Eye (tissue), 1 donor: ENCODE data around the gene KRTAP5-4.
"Not testable (repeated sequence)": the region's sequence is repeated elsewhere in the genome, so short reads cannot be mapped to it uniquely, and the experiment has no call there.

Source experiments
- DNase-seq: peaks from one replicate; pipeline ENCODE4 v3.0.0-alpha.2; 2015

Gene KRTAP5-4, protein sequence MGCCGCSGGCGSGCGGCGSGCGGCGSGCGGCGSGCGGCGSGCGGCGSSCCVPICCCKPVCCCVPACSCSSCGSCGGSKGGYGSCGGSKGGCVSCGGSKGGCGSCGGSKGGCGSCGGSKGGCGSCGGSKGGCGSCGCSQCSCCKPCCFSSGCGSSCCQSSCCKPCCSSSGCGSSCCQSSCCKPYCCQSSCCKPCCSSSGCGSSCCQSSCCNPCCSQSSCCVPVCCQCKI

DNA sequence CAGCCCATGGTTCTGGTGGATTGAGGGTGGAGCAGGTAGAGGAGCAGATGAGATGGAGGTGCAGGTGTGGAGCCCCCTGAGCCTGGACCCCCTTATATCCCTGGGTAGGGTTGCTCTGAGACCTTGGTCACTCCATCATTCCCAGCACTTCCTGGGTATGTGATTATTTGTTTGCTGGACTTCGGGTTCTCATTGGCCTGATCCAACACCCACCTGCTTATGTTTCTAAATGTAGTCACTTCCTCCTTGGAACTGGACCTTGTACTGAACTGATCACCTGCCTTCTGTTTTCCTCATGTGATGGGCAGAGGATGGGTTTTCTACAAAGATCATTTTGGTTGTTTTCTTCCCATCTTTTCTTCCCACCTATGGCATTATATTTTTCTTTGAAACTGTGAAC is at the start of gene KRTAP5-4:
TSS of gene KRTAP5-4 (minus strand) at position 53 of the 400 bp plus-strand sequence. CDS start at position 8, 45 bp downstream.
- DNase-seq, result no peak

DNA sequence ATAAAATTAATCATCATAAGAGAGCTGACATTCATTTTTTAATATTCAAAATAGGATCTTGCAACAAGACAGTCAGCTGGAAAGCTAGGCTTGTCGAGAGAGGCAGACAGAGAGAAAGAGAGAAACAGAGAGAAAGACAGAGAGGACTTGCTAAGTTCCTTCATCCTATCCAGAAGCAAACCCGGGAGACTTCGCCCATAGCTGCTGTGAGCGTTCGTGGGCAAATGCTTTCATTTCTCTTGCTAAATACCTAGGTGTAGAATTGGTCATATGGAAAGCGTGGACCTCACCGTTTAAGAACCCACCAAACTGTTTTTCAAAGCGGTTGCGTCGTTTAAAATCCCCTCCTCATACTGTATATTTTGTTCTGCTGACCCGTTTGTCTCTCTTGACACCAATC is 49.7 kb upstream of the KRTAP5-4 start:
- DNase-seq, result no peak

DNA sequence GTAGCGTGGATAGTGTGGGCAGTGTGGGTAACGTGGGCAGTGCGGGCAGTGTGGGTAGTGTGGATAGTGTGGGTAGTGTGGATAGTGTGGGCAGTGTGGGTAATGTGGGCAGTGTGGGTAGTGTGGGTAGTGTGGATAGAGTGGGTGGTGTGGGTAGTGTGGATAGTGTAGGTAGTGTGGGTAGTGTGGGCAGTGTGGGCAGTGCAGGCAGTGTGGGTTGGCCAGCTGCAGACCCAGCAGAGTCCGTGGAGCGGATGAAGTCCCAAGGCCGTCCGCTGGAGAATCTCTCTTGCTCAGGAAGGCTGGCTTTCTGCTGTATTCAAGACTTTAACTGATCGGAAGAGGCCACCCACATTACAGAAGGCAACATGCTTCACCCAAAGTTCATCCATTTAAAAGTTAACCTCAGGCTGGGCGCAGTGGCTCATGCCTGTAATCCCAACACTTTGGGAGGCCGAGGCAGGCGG is 49.0 kb upstream of the KRTAP5-4 start:
- DNase-seq, result no peak

DNA sequence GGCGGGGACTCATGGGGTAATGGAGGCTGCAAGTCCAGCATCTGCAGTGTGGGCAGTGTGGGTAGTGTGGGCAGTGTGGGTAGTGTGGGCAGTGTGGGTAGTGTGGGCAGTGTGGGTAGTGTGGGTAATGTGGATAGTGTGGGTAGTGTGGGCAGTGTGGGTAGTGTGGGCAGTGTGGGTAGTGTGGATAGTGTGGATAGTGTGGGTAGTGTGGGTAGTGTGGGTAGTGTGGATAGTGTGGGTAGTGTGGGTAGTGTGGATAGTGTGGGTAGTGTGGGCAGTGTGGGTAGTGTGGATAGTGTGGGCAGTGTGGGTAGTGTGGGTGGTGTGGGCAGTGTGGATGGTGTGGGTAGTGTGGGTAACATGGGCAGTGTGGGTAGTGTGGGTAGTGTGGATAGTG is 48.5 kb upstream of the KRTAP5-4 start:
- not testable (repeated sequence) for DNase-seq

GRCh38 chr11:1669546-1670218 is 47.7 kb upstream of the KRTAP5-4 start:
- peak; percentile 50 for DNase-seq

DNA sequence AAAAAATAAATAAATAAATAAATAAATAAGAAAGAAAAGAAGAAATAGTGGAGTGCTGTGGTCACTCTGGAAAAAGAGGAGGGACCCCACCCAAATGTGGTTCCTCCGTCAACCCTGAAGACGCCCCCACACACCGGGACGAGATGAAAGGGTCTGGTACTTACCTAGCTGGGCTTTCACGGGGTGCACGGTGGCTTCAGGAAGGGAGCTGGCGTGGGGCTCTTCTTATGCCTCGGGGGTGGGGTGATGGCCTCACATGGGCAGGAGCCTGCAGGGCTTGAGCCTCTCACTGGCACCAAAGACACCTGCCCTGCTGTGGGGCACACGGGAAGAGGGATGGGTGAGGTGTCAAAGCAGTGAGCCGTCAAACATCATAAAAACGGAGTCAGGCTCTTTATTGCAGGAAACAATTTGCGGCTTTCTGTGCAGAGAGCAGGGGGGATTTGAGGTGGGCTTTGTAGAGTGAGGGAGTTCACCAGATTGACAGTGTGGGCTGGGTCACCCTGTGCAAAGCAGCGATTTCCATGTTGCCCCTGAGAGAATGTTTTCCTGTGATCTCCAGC is 47.1 kb upstream of the KRTAP5-4 start:
- no peak for DNase-seq

DNA sequence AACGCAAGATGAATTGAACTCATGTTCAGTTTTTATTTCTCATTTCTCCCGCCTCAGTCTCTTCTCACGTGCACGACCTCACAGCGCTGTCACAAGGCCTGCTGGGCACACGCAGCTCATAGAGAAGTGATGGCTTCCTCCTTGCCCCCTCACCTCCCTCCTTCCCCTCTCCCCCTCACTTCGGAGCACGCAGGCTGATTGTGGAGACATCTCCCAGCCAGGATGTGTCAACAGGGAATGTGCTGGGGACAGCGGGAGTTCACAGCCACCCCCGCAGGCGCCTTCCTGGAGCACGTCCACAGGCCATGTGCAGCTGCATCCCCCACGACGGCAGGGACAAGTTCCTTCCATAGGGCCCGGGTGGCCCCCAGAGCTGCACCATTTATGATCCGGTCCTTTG is 46.0 kb upstream of the KRTAP5-4 start:
- peak; percentile 36 for DNase-seq

DNA sequence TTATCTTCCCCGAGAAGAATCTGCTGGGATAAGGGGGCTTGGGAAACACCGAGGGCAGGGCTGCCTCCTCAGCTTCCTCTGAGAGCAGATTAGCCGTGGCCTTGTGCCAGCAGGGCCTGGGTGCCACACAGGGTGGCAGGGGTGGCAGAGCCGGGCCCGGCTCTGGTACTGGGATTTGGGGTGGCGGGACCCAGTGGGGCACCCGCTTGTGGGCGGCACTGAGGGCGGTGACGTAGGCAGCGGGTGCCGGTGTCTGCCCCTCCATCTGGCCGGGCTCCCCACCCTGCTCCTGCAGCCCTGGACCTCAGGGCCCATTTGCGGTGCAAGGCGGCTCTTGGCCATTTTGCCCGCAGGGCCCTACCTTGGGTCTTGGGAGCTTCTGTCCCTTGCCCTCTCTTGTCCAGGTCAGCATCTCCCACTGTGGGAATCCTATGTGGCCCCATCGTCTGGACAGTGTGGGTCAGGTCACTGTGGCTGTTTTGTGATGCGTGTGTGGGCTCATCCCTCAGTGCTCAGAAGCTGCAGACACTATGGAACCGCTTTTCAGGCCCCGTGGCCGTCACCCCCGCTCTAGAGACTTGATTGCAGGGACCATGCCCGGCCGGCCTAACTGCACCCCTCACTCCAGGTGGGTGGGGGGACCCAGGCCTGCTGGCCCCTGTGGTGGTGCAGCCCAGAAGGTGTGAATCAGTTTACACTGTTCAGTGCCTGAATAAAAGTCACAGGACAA is 45.3 kb upstream of the KRTAP5-4 start:
- peak; percentile 8 for DNase-seq

DNA sequence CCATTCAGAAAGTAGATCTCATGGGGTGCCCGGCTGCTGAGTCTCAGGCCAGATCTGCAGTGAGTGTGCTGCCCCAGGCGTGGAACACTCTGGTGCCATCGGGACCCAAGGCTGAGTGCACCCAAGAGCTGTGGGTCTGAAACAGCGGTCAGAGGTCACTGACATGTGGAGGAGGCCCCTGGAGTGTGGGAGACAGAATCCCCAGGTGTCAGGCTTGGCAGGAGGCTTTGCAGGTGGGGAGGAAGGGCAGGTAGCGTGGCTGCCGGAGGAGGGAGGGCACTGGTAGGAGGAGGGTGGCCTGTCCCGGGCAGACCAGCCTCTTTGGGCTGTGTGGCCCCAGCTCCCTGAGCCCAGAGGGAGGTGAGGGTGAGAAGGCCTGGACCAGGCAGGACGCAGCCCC is 43.4 kb upstream of the KRTAP5-4 start:
- DNase-seq, result no peak

DNA sequence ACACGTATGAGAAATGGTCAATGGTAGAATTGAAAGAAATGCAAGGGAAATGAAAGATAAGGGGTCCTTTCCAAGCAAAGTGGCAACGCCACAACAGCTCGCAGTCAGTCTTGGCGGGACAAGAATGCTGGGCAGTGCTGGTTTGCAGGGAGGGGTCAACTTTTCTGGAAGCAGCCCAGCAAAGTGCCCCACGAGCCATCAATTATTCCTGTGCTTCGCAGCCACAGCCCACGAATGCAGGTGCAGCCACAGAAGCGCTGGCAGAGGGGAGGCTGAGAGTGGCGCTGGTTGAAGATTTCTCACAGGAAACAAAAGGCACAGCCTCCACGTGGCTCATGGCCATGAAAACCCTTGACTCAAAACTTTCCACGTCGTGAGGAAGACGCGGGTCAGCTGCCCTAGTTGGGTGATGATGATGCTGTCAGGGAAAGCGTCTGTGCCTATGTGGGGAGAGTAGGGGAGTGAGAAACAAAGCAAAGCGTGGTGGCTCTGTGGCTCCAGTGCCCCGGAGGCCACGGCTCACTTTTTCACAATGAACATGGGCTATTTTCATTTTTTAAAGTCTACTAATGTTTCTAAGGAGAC is 40.9 kb upstream of the KRTAP5-4 start:
- not testable (repeated sequence) for DNase-seq

DNA sequence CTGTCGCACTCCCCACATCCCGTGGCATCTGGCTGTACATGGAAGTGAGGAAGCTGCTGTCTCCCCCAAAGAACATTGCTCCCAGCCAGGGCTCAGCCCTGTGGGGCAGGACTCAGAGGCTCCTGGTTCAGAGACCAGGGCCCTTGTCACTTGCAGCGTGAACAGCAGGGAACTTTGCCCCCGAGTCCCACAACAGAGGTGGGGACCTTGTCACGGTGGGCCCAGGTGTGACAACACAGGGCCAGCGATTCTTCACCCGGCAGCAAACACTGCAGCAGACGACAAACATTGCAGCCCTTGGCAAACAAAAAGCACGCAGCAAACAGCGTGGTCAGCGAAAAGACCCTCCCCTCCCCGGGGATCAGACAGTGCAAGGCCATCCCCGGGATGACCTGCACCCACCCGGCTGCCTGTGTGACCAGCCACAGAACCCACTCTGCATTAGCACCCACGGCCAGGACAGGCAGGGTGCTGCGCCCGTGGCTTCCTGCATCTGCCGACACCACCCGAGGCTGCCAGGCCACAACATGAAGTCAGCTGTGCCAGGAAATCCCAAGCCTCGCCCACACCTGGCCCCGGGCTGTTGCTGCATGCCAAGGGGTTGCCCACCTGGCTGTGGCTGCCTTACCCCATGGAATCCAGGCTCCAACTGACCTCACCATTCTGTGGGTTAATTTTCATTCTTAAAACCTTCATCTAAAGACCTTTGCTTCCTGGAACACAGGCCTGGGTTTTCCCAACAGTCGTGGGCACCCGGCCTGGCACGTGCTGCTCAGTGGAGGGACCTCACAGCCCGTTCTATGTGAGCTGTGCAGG is 39.7 kb upstream of the KRTAP5-4 start:
- not testable (repeated sequence) for DNase-seq

DNA sequence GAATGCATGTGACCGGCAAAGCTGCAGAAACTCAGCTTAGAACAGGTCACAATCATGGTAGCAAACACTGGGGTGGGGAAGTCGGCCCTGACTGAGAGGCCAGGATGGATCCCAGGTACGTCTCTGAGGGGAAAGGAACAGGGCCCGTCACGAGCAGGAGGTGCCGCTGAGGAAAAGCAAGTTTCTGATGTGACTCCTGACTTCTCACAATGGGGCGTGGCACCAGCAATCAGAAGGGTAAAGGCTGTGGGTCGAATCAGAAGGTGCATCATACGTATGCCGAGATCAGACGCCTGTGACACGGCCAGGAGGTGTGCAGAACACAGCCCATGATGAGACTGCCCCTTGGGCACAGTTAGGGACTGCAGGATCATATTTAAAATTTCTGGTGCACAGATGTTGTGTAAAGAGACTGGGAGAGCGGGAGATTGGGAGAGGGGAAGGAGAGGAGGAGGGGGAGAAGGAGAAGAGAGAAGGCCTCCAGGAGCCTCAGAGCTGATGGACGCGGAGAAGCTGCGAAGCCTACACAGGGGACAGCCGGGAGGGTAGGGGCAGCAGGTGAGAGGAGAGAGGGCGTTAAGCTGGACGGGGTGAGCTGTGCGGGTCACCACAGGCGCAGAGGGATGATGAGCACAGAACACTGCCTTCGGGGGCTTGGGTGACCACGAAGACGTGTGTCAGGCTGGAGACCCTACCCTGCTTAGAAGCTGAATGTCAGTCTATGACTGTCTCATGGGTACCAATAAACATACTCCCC is 38.4 kb upstream of the KRTAP5-4 start:
- peak; percentile 8 for DNase-seq

DNA sequence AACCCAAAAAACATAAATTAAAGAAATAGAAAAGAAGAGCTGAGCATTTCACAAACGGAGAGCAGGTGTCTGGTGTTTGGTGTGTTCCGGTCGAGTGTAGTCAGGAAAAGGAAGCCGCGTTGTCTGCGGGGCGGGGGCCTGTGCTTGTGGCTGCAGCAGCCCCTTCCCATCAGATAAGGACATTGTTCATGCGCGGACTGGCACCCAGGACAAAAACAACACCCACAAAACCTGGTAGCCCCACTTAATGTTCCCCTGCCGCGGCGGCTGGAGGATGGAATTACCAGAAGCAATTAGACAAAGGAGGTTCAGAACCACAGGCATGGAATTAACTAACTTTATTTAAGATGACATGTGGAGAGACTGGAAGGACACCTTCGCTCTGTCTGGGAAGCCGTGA is 37.6 kb upstream of the KRTAP5-4 start:
- no peak for DNase-seq

GRCh38 chr11:1656670-1657069 is 34.7 kb upstream of the KRTAP5-4 start:
- DNase-seq, result no peak

DNA sequence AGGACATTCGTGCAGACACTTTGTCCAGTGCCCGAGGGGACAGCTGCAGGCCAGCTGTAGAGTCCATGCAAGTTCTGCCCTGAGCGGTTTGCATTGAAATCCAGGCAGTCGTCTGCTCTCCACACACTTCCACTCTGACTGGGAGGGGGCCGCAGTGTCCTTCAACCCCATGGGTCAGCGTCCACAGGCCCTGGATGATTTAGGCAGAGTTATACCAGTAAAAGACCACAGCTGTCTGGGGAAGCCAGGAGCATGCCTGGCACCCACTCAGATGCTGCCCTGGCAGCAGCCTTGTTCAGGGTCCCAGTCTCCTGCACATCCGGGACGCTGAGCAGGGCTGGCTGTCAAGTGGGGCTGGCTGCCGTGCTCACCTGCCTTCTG is 34.1 kb upstream of the KRTAP5-4 start:
- DNase-seq, result no peak

- DNase-seq, result no peak
Observed at GRCh38 chr11:1655168-1656060, 33.5 kb upstream of the KRTAP5-4 start.

GRCh38 chr11:1654388-1655167 is 32.6 kb upstream of the KRTAP5-4 start:
- no peak for DNase-seq

DNA sequence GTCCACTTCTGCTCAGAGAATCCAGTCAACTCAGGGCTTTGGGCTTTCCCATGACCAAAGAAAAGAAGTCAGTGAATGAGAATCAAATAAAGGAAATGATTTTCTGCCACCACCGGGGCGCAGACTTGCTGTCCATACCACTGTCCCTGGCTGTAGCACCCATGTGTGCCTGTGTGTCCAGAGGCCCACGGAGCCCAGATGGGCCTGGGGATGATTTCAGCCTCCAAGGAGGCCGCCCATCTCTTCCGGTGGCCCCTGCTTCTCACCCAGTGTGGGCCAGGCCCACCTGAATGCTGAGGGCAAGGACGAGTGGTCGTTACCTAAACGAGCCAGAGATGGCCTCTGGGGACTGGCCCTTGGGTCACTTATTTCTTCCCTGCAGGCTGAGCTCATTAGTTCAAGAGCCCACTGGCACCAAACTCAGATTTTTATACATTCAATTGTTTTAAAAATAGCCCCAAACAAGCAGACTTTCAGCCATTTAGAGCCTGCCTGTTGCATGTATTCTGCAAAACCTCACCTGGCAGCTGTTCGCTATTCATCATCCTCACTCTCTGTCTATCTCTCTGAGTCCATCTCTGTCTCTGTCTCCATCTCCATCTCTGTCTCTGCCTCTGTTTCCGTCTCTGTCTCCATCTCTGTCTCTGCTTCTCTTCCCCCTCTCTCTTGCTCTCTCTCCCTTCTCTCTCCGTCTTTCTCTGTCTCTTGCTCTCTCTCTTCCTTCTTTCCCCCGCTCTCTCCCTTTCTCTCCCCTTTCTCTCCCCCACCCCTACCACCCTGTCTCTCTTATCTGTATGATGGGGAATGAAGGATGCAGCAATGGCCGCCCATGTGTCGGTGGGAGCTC is 31.8 kb upstream of the KRTAP5-4 start:
- DNase-seq, result no peak
